Hepatocyte (in vitro differentiated cells): ENCODE results near the gene THPO. TPM values are rescaled to one million over a fixed set of nuclear protein-coding genes. Genes with fewer than 3 reads are reported as not detected.
"Not testable (repeated sequence)": the region's sequence is repeated elsewhere in the genome, so short reads cannot be mapped to it uniquely, and the experiment has no call there.

Experiments used
- DNase-seq: peaks from one replicate; pipeline ENCODE4 v3.0.0-alpha.2; 2016; ENCODE audit warnings: low spot score
- H2AFZ ChIP-seq: fragments of 200-600 bp; sonication (generic); 2 replicates; pipeline ENCODE4 v1.6.0; 2016; ENCODE audit warnings: antibody characterized with exemption, mild to moderate bottlenecking
- H3K27ac ChIP-seq: fragments of 200-600 bp; sonication (generic); 2 replicates; pipeline ENCODE4 v1.5.1; 2016; ENCODE audit warnings: mild to moderate bottlenecking
- H3K27me3 ChIP-seq: fragments of 200-600 bp; sonication (generic); 2 replicates; pipeline ENCODE4 v1.6.1; 2016
- H3K36me3 ChIP-seq: fragments of 200-600 bp; sonication (generic); replicated peaks from 2 replicates; pipeline ENCODE4 v1.5.1; 2016; ENCODE audit warnings: low read depth; ENCODE audit not compliant: insufficient read depth
- H3K4me1 ChIP-seq: fragments of 200-600 bp; sonication (generic); 2 replicates; pipeline ENCODE4 v1.5.1; 2016; ENCODE audit warnings: mild to moderate bottlenecking, moderate library complexity; ENCODE audit not compliant: insufficient read depth
- H3K4me2 ChIP-seq: fragments of 200-600 bp; sonication (generic); 2 replicates; pipeline ENCODE4 v1.6.0; 2016
- H3K4me3 ChIP-seq: fragments of 200-600 bp; sonication (generic); 2 replicates; pipeline ENCODE4 v1.5.1; 2016; ENCODE audit warnings: mild to moderate bottlenecking
- H3K79me2 ChIP-seq: fragments of 200-600 bp; sonication (generic); 2 replicates; pipeline ENCODE4 v1.6.0; 2017; ENCODE audit warnings: mild to moderate bottlenecking
- H3K9me2 ChIP-seq: fragments of 200-600 bp; sonication (generic); replicated peaks from 2 replicates; pipeline ENCODE4 v1.6.0; 2017; ENCODE audit warnings: mild to moderate bottlenecking; ENCODE audit not compliant: insufficient read depth
- H3K9me3 ChIP-seq: fragments of 200-600 bp; sonication (generic); 2 replicates; pipeline ENCODE4 v1.5.1; 2016; ENCODE audit warnings: low read depth, mild to moderate bottlenecking
- H4K20me1 ChIP-seq: fragments of 200-600 bp; sonication (generic); 2 replicates; pipeline ENCODE4 v1.6.0; 2016; ENCODE audit warnings: mild to moderate bottlenecking; ENCODE audit not compliant: insufficient read depth, poor library complexity, severe bottlenecking
- CTCF ChIP-seq: fragments of 200-600 bp; sonication (generic); IDR thresholded peaks from 2 replicates; pipeline ENCODE4 v1.5.1; 2016; ENCODE audit warnings: antibody characterized with exemption, mild to moderate bottlenecking; ENCODE audit not compliant: poor library complexity
- EZH2 ChIP-seq: fragments of 200-600 bp; sonication (generic); IDR thresholded peaks from 2 replicates; pipeline ENCODE4 v1.6.1; 2016; ENCODE audit warnings: antibody characterized with exemption, mild to moderate bottlenecking, borderline replicate concordance
- EZH2phosphoT487 ChIP-seq: fragments of 200-600 bp; sonication (generic); IDR thresholded peaks from one replicate; pipeline ENCODE4 v1.6.1; 2018; ENCODE audit warnings: antibody characterized with exemption, mild to moderate bottlenecking, low read depth, moderate library complexity; ENCODE audit not compliant: unreplicated experiment, severe bottlenecking
- WGBS: methylation state at CpG from one replicate; pipeline ENCODE4 v1.1.6; 2016; ENCODE audit warnings: low lambda C conversion rate; ENCODE audit errors: missing lambda C conversion rate; 5-methylcytosine and 5-hydroxymethylcytosine counted together
- polyA plus RNA-seq: library from polyadenylated mRNA; unstranded; fragments of >200 nt; fragmentation: Nextera tagmentation; extraction: Ambion mirVana; gene quantifications from 2 replicates; pipeline ENCODE4 v1.2.1, GENCODE V29; 2016
- total RNA-seq: library from RNA; depleted of rRNA; stranded (reverse); fragments of >200 nt; gene quantifications from 2 replicates; pipeline ENCODE4 v1.2.3, GENCODE V29; 2014

Gene THPO
- total and polyA plus RNA-seq, 2 experiments from 2014 or later: 1.8 to 5.2 TPM

GRCh38 chr3:184343200-184343876, 34.7 kb downstream of the THPO start:
- H3K4me3 ChIP-seq: no peak overlapping the region
- H3K9me2 ChIP-seq: no peaks in the 10 kb centered on the region
- no peaks in the 10 kb centered on the region for H3K36me3 ChIP-seq
- DNase-seq: no peak
- 79% methylated on average over 5 of the region's 5 CpGs for WGBS
- no peaks in the 10 kb centered on the region for H3K9me3 ChIP-seq
- H3K4me2 ChIP-seq: no peak overlapping the region
- H3K79me2 ChIP-seq: peaks cover 21% of the 10 kb centered on the region
- TF ChIP-seq CTCF (no peak), EZH2phosphoT487 (no peak), EZH2 (no peak)
- peaks cover 22% of the 10 kb centered on the region for H3K4me1 ChIP-seq
- H2AFZ ChIP-seq: no peak overlapping the region
- no peak overlapping the region for H3K27ac ChIP-seq
- no peaks in the 10 kb centered on the region for H3K27me3 ChIP-seq
- H4K20me1 ChIP-seq: peaks cover 6% of the 10 kb centered on the region

GRCh38 chr3:184341925-184342324, 36.1 kb downstream of the THPO start:
- TF ChIP-seq CTCF: no peak
- TF ChIP-seq EZH2phosphoT487: no peak
- no peak for TF ChIP-seq EZH2
- Histone ChIP-seq H3K27ac (no peak overlapping the region), H2AFZ (no peak overlapping the region), H3K9me2 (no peaks in the 10 kb centered on the region), H3K9me3 (no peaks in the 10 kb centered on the region), H3K79me2 (peaks cover 35% of the 10 kb centered on the region), H3K4me3 (no peak overlapping the region), H3K36me3 (no peaks in the 10 kb centered on the region), H3K4me2 (no peak overlapping the region), H3K4me1 (peaks cover 28% of the 10 kb centered on the region), H3K27me3 (no peaks in the 10 kb centered on the region), H4K20me1 (peaks cover 9% of the 10 kb centered on the region)
- no peak for DNase-seq
- 93% methylated on average over 7 of the region's 7 CpGs for WGBS

GRCh38 chr3:184339451-184340135, 38.4 kb downstream of the THPO start:
- not testable (repeated sequence) for H2AFZ ChIP-seq, H4K20me1 ChIP-seq, H3K27ac ChIP-seq, H3K36me3 ChIP-seq, H3K4me3 ChIP-seq, H3K27me3 ChIP-seq, H3K9me2 ChIP-seq, H3K9me3 ChIP-seq, DNase-seq, H3K4me2 ChIP-seq
- H3K79me2 ChIP-seq: peaks cover 37% of the 10 kb centered on the region
- 95% methylated on average over 19 of the region's 19 CpGs for WGBS
- H3K4me1 ChIP-seq: peaks cover 16% of the 10 kb centered on the region

GRCh38 chr3:184339001-184339400, 39.0 kb downstream of the THPO start:
- Histone ChIP-seq H3K4me2 (peak overlapping the region; percentile 53), H3K27me3 (no peaks in the 10 kb centered on the region), H3K9me3 (no peaks in the 10 kb centered on the region), H3K9me2 (no peaks in the 10 kb centered on the region), H3K4me3 (no peak overlapping the region), H3K27ac (peak overlapping the region; percentile 10), H2AFZ (no peak overlapping the region), H3K4me1 (peaks cover 16% of the 10 kb centered on the region), H3K79me2 (peaks cover 37% of the 10 kb centered on the region), H4K20me1 (peaks cover 10% of the 10 kb centered on the region), H3K36me3 (no peaks in the 10 kb centered on the region)
- TF ChIP-seq EZH2phosphoT487 (no peak), EZH2 (no peak), CTCF (no peak)
- WGBS: 72% methylated on average over 8 of the region's 8 CpGs
- no peak for DNase-seq
